Measurements from ENCODE around the gene ATM.

GRCh38 chr11:108394744-108395284, 171.9 kb downstream of the ATM start:
- TF ChIP-seq, protein P1, sequence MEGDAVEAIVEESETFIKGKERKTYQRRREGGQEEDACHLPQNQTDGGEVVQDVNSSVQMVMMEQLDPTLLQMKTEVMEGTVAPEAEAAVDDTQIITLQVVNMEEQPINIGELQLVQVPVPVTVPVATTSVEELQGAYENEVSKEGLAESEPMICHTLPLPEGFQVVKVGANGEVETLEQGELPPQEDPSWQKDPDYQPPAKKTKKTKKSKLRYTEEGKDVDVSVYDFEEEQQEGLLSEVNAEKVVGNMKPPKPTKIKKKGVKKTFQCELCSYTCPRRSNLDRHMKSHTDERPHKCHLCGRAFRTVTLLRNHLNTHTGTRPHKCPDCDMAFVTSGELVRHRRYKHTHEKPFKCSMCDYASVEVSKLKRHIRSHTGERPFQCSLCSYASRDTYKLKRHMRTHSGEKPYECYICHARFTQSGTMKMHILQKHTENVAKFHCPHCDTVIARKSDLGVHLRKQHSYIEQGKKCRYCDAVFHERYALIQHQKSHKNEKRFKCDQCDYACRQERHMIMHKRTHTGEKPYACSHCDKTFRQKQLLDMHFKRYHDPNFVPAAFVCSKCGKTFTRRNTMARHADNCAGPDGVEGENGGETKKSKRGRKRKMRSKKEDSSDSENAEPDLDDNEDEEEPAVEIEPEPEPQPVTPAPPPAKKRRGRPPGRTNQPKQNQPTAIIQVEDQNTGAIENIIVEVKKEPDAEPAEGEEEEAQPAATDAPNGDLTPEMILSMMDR (conservative IDR thresholded peaks at IDR 0.05 in 1 of 2, IDR thresholded peaks at IDR 0.05 in 1 of 2; ENCODE audit: low read depth in 1 of 2, low read length in 2 of 2) = no peak
- no peak for TF ChIP-seq EZH2 (IDR thresholded peaks at IDR 0.05; ENCODE audit: low read length, missing control alignments)
